WTC11 (cell line): Measurements from ENCODE around the gene DISC1.

ENCODE experiments used
- ATF1 ChIP-seq: sonication (generic); formaldehyde crosslinking; IDR thresholded peaks from 2 replicates; pipeline ENCODE4 v1.8.1; 2023; ENCODE audit warnings: mild to moderate bottlenecking, moderate library complexity, missing genetic modification reagents
- NFE2L1 ChIP-seq: sonication (generic); formaldehyde crosslinking; IDR thresholded peaks from 2 replicates; pipeline ENCODE4 v1.8.1; 2023; ENCODE audit warnings: missing genetic modification reagents
- TF ChIP-seq, protein P1 (sequence below): fragments of 200-600 bp; IDR thresholded peaks from 2 replicates; pipeline ENCODE4 v1.8.0; 2022; ENCODE audit warnings: antibody characterized with exemption

DNA sequence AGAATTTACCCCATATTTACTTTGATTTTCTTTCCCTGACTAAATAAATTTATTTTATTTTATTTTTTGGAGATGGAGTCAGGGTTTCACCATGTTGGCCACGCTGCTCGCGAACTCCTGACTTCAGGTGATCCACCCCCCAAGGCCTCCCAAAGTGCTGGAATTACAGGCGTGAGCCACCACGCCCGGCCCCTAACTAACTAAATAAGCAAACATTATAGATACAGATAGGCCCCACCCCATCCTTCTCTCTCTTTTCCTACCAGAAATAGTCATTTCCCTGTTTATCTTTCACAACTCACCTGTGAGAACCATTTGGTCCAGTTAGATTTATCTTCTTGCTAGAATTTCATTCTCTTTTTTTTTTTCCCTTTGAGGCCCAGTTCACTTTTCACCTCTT lies 167.3 kb downstream of the DISC1 start:
- no peak for TF ChIP-seq ATF1 (CRISPR knock-in tag)
- no peak for TF ChIP-seq NFE2L1 (CRISPR knock-in tag)
- TF ChIP-seq, protein P1, sequence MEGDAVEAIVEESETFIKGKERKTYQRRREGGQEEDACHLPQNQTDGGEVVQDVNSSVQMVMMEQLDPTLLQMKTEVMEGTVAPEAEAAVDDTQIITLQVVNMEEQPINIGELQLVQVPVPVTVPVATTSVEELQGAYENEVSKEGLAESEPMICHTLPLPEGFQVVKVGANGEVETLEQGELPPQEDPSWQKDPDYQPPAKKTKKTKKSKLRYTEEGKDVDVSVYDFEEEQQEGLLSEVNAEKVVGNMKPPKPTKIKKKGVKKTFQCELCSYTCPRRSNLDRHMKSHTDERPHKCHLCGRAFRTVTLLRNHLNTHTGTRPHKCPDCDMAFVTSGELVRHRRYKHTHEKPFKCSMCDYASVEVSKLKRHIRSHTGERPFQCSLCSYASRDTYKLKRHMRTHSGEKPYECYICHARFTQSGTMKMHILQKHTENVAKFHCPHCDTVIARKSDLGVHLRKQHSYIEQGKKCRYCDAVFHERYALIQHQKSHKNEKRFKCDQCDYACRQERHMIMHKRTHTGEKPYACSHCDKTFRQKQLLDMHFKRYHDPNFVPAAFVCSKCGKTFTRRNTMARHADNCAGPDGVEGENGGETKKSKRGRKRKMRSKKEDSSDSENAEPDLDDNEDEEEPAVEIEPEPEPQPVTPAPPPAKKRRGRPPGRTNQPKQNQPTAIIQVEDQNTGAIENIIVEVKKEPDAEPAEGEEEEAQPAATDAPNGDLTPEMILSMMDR, result no peak
